EL (cell line): ENCODE data around the gene CDH12.

Experiments used
- DNase-seq: peaks from one replicate; pipeline ENCODE4 v3.0.0-alpha.2; 2016

The CDH12 gene

GRCh38 chr5:21918451-21918850, 934.7 kb downstream of the CDH12 start:
- DNase-seq = no peak

- DNase-seq = no peak
Measured at GRCh38 chr5:21910731-21911130, 942.4 kb downstream of the CDH12 start.

- DNase-seq = no peak
Measured at GRCh38 chr5:21895766-21896350, 957.3 kb downstream of the CDH12 start.

- DNase-seq = no peak
Measured at GRCh38 chr5:21893161-21893560, 960.0 kb downstream of the CDH12 start.

GRCh38 chr5:21889581-21889980, 963.6 kb downstream of the CDH12 start:
- no peak for DNase-seq

GRCh38 chr5:21882074-21882745, 970.9 kb downstream of the CDH12 start:
- no peak for DNase-seq

- DNase-seq = no peak
Measured at GRCh38 chr5:21880164-21880563, 973.0 kb downstream of the CDH12 start.

GRCh38 chr5:21862986-21863385, 990.2 kb downstream of the CDH12 start:
- DNase-seq = no peak

GRCh38 chr5:21858441-21858840, 994.7 kb downstream of the CDH12 start:
- DNase-seq = no peak

- DNase-seq = no peak
Measured at GRCh38 chr5:21856987-21857386, 996.2 kb downstream of the CDH12 start.

- no peak for DNase-seq
Measured at GRCh38 chr5:21847300-21847699, 1005.8 kb downstream of the CDH12 start.

- no peak for DNase-seq
Measured at GRCh38 chr5:21844960-21845359, 1008.2 kb downstream of the CDH12 start.

- no peak for DNase-seq
Measured at GRCh38 chr5:21834863-21835262, 1018.3 kb downstream of the CDH12 start.

GRCh38 chr5:21831145-21831787, 1021.9 kb downstream of the CDH12 start:
- no peak for DNase-seq

GRCh38 chr5:21826884-21827283, 1026.3 kb downstream of the CDH12 start:
- DNase-seq = no peak

- DNase-seq = no peak
Measured at GRCh38 chr5:21823588-21823987, 1029.6 kb downstream of the CDH12 start.

GRCh38 chr5:21823076-21823574, 1030.0 kb downstream of the CDH12 start:
- no peak for DNase-seq

GRCh38 chr5:21820527-21820926, 1032.6 kb downstream of the CDH12 start:
- DNase-seq = no peak

GRCh38 chr5:21818370-21818720, 1034.8 kb downstream of the CDH12 start:
- no peak for DNase-seq

GRCh38 chr5:21817668-21818369, 1035.3 kb downstream of the CDH12 start:
- no peak for DNase-seq

- DNase-seq = no peak
Measured at GRCh38 chr5:21810737-21811316, 1042.3 kb downstream of the CDH12 start.

- DNase-seq = no peak
Measured at GRCh38 chr5:21809611-21810010, 1043.5 kb downstream of the CDH12 start.

- no peak for DNase-seq
Measured at GRCh38 chr5:21807953-21808352, 1045.2 kb downstream of the CDH12 start.
